NCI-H1048 (cell line): Measurements from ENCODE around the gene GSDME.
"Not testable (repeated sequence)": the region's sequence is repeated elsewhere in the genome, so short reads cannot be mapped to it uniquely, and the experiment has no call there.

Source experiments
- DNase-seq: peaks from one replicate; lab custom pipeline; 2025; lab: John Stamatoyannopoulos, UW

GSDME gene

DNA sequence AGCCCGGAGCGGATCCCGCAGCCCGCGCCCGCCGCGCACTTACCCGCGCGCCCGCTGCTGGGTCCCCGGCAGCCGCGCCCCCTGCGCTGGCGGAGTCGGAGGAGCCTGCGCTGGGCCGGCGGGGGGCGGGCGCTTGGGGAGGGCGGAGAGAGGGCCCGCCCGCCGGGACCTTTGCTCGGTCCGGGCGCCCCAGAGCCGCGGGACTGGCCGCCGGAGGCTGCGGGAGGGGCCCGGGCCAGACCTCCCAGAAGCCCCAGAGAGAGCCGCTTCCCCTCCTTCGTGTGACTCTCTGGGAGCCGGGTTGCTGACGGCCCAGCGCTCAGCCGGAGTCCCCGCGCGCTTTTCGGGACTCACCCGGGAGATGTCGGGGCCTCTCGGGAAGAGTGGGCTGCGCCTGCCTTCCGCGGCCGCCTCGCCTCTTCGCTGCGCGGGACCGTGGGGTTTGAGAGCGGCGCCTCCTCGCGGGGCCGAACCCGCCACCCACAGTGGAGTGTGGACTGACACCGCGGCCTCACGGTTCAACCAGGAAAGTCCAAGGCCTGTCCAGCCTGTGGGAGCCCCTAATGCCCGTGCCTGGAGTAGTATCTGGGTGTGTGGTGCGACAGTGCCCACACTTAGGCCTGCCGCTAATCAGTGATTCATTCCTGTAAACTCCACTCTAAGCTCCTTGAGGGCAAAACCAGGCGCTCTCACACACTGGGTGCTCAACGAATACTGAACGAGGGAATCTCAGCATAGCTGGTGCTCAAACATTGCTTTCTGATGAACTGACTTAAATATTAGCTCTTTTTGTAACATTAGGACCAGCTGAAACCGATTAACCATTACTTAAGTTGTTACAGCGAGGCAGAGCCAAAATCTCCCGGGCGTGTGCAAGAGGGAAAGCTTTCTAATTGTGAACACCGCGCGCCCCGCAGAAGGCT is at the start of gene GSDME:
GSDME (minus strand) TSS at position 112 of the 923 bp plus-strand sequence. CDS start 7,690 bp downstream, outside the sequence.
- DNase-seq, result no peak

GRCh38 chr7:24802300-24802699 is 45.0 kb upstream of the GSDME start:
- DNase-seq, result no peak

DNA sequence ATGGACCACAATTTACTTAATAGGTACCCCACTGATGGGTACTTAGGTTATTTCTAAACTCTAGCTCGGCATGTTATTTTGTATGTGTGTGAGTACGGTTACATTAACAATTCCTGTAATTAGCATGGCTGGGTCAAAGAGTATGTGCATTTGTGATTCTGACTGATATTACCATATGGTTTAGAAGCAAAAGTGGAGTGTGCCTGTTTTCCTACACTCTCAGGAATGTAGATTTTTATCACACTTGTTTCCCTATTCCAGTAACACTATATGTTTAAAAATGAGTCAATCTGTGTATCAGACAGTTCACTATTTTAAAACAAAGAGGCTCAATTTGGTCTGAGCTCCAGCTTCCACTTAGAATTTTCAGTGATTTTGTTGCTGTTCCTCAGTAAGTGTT is 44.6 kb upstream of the GSDME start:
- no peak for DNase-seq

- DNase-seq, result no peak
Measured at GRCh38 chr7:24800667-24801066, 43.4 kb upstream of the GSDME start.

DNA sequence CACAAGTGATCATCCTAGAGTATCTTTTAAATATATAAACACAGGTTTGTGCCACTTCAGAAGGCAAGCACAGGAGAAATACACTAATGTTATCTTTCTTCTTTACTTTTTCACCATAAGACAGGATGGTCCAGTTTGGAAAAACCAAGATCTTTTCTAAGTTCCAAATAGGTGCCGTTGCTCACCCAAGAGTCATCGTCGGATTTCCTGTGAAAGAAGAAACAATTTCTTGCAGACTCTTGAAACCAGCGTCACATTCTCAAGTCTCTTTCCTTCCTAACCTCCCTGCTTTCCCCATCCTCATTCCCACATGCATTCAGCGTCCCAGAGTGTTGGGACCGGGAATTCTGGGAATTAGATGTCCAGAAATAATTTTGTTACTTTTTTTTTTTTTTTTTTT is 42.8 kb upstream of the GSDME start:
- no peak for DNase-seq

DNA sequence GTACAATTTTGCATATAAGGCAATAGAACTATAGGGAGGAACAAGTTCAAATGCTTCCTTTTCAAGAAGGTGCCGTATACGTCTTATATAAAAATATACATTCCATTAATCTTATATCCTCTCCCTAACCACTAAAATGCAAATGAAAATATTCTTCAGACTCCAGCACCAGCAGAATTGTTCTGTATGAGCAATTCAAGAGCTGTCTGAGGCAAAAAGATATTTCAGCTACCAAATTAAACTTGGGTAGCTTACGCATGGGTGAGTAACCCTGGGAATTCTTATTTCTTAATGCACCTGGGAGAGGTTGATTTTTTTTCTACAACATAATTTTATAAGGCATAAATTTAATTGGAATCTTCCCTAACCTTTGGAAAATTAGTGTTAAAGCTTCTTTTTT is 42.2 kb upstream of the GSDME start:
- DNase-seq, result no peak

DNA sequence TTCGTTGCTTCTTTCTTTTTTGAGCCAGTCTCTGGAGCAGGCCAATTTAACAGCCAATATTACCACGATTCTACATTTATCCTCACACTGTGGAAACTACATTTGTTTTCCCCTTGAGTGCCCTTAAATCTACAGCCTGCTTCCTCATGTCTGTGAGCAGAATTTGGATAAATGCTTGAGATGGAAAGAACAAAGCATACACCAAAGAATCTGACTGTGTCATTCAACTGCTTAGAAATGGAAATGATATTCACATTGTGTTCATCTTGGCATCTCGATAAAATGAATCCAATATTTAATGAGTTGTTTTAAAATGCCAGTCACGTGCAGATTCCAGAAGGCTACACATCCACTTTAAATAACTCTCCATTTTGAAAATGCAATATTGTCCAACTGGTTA is 41.0 kb upstream of the GSDME start:
- no peak for DNase-seq

- DNase-seq, result no peak
Measured at GRCh38 chr7:24797270-24797669, 40.0 kb upstream of the GSDME start.

DNA sequence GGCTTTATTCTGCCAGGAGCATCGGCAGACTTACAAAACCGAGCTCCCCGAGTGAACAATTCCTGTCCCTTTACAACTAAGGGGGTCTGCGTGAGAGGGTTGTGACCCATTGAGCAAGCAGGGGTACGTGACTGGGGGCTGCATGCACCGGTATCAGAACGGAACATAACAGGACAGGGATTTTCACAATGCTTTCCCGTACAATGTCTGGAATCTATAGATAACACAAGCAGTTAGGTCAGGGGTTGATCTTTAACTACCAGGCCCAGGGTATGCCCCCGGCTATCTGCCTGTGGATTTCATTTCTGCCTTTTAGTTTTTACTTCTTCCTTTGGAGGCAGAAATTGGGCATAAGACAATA is 38.1 kb upstream of the GSDME start:
- no peak for DNase-seq

DNA sequence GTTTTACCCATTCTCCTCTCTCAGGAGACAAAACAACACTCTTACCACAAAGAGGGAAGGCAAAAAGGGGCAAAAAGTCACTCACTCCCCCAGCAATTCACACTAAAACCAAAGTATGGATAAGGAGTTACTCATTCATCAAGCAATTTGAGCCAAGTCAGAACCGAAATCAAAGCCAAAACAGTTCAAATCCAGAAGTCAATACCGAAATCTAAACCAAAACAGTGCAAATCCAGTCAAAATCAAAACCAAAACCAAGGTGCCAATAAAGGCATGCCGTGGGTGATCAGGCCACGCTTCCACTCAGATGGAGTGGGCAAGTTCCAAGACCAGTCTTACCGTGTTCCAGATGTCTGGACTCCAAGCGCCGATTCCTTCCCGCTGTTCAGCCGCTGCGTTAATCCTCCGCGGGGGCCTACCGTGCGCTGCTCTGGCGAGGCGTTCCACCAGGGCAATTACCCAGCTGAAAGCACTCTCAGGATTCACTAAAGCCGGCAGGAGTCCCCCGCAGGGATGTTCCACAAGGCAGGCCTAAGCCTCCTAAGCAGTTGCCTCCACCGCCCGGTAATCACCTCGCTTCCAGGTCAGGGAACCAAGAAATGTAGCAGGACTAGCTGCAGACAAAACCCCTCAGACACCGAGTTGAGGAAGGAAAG is 37.6 kb upstream of the GSDME start:
- not testable (repeated sequence) for DNase-seq

DNA sequence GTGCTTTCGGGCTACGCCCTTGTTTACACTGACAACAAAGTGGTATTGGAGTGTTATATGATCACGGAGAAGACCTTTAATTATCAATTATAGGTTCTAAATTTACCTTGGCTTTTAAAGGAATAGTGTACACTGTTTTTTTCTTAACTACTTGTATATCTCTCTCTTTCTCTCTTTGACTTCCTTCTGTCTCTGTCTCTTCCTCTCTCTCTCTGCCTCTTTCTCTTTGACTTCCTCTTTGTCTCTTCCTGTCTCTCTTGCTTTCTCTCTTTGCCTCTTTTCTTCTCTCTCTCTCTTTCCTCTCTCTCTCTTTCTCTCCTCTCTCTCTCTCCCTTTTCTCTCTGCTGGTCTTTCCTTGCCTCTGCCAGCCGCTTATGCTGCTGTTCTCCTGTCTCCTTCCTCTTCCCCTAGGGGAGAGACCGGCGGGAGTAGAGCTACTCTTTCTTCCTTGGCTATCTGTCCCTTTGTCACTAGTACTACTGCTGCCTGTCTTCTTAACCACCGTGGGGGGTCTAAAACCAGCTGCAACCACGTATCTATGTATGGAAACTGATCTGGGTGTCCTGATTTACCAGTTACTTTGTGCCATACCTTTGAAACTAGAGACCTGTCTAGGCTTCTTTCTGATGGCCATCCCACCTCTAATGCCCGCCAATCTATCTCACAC is 36.9 kb upstream of the GSDME start:
- no peak for DNase-seq

- no peak for DNase-seq
Measured at GRCh38 chr7:24788961-24789576, 31.8 kb upstream of the GSDME start.

DNA sequence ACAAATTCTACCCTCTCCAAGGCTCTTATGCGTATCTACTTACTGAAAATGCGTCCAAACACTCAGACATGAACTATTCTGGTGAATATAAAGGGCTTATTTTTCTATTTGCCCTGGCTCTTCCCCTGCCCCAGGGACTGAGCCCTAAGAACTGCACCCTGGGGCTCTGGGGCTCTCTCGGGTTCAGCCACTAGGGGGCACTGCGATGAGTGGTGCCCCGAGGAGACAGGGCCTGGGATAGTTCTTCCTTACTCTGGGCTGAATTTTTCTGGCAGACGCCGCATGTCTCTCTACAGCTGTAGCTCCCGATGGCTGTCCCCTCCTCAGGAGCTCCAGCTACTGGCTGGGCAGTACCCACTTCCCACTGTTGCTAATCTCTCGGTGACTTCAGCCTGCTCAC is 30.8 kb upstream of the GSDME start:
- no peak for DNase-seq

DNA sequence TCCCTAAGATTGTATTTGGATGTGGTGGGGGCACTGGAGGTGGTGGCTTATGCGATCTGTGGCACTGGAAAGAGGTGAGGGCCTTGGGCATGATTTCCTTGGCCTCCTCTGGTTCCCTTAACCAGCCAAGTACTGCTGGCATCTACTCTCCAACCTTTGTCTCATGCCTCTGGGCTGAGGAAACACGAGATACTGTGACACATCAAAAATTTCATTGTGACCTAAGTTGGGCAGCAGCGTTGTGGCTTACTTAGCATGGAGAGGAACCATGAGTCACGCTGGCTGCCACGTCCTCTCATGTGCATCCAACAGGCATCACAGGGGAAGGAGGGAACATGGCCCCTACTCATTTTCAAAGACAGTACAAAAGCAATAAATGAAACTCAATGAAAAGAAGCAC is 29.7 kb upstream of the GSDME start:
- DNase-seq, result no peak

DNA sequence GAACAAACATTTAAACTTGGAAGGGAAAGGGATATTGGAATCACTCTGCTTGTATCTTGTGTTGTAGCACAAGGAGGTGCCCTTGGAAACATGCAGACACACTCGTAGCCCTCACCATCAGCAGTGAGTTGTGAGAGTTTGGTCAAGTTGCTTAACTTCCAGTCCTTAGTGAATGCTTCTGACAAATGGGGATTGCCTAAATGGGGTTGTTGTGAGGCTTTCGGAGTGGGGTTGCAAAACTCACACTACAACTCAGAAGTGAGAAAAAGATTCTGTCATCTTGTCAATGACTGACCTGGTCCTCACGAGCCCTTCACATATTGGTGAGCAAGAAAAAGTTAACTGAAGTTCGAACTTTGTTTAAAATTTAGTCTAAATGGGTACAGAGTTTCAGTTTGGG is 29.0 kb upstream of the GSDME start:
- DNase-seq, result no peak

- DNase-seq, result no peak
Measured at GRCh38 chr7:24784277-24784676, 27.0 kb upstream of the GSDME start.

GRCh38 chr7:24783698-24784097 is 26.4 kb upstream of the GSDME start:
- no peak for DNase-seq

- no peak for DNase-seq
Measured at GRCh38 chr7:24781106-24781505, 23.8 kb upstream of the GSDME start.

DNA sequence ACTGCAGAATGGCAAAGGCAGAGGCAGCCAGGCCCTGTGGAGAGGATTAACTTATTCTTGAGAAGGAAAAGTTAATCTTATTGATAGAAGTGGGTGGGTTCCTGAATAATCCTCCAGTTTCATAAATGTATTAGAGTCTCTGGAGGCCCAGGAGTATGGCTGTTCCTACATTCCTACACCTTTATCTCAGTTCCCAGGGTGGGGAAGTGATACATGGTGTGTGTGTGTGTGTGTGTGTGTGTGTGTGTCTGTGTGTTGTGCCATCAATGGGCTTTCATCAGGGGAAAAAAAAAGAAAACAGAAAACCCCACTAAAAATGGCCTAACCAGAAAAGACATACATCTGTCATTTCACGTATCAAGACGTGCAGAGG is 22.0 kb upstream of the GSDME start:
- DNase-seq, result no peak

DNA sequence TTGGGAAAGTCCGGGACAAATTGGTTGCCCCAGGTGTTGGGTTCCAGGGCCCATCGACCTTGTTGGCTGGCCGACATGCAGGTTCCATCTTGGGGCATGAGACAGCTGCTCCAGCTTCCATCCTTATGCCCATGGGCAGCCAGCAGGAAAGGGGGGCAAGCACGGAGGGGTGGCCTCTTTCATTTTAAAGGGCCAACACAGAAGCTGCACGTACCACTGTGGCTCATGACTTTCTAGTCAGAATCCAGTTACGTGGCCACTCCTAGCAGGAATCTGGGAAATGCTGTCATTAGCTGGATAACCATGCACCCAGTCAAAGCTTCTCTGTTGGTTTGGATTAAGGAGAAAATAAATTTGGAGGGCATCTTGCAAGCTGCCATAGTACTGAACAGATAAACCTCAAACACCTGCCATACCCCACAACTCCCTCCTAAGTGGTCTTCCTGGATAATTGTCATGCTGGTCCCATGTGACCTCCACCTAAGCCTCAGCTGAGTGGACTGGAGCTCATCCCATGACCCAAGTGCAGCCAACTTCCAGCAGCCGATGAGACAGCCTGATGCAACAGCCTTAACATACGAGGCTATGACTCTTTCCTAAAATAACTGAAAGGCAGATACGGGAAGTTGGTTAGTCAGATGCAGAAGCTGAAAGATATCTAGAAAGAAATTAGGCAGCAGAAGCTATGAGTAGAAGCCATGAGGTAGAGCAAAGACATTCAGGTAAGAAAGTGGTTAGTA is 21.4 kb upstream of the GSDME start:
- DNase-seq, result no peak

DNA sequence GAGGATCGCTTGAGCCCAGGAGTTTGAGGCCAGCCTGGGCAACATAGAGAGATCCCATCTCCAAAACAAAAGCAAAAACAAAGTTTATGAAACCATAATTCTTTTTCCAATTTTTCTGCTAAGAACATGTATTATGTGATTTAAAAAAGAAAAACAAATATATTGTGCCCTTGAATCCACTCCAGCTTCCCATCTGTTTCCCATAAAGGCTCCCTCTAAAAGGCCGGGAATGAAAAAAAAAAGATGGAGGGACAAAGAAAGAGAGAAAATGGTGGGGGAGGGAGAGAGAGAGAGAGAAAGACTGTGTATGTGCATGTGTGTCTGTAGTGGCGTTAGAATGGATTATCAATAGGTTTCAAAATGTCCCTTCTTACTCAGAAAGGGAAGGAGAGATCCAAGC is 20.5 kb upstream of the GSDME start:
- no peak for DNase-seq

GRCh38 chr7:24773646-24774045 is 16.4 kb upstream of the GSDME start:
- DNase-seq, result no peak
